Sigmoid colon (tissue), 3 donors: ENCODE results near the gene CSF2.

ENCODE experiments used
- CTCF ChIP-seq, 4 experiments: fragments of 450-650 bp in 3 of 4; fragments of 200-600 bp in 1 of 4; IDR thresholded peaks; one replicate each; pipeline ENCODE4 v1.5.1; 2016 to 2019; ENCODE audit warnings: antibody characterized with exemption in 4 of 4, mild to moderate bottlenecking in 3 of 4, moderate library complexity in 2 of 4
- POLR2A ChIP-seq, 2 donors: fragments of 450-650 bp; IDR thresholded peaks; one replicate each; pipeline ENCODE4 v1.6.1; 2016; ENCODE audit warnings: antibody characterized with exemption in 2 of 2, mild to moderate bottlenecking in 2 of 2, moderate library complexity in 2 of 2

- TF ChIP-seq POLR2A (IDR thresholded peaks at IDR 0.05), result no peak
- no peak for TF ChIP-seq CTCF (IDR thresholded peaks at IDR 0.05)
Observed at GRCh38 chr5:132103332-132103951, 29.9 kb downstream of the CSF2 start.
